Gastrocnemius medialis (tissue), 4 donors: ENCODE results near the gene ACSBG1.

Experiments used
- POLR2A ChIP-seq, 2 donors: fragments of 450-650 bp; IDR thresholded peaks; one replicate each; pipeline ENCODE4 v1.6.1; 2017; ENCODE audit warnings: antibody characterized with exemption in 2 of 2, mild to moderate bottlenecking in 2 of 2, moderate library complexity in 2 of 2
- TF ChIP-seq, protein P1 (sequence below), 5 experiments: fragments of 450-650 bp in 3 of 5; fragments of 200-600 bp in 2 of 5; sonication (generic) in 2 of 5; IDR thresholded peaks in 4 of 5; conservative IDR thresholded peaks in 1 of 5; 1 replicate in 4 of 5; 2 replicates in 1 of 5; pipeline ENCODE4 v1.5.1; 2016 to 2019; ENCODE audit warnings: antibody characterized with exemption in 5 of 5, mild to moderate bottlenecking in 3 of 5, moderate library complexity in 3 of 5

DNA sequence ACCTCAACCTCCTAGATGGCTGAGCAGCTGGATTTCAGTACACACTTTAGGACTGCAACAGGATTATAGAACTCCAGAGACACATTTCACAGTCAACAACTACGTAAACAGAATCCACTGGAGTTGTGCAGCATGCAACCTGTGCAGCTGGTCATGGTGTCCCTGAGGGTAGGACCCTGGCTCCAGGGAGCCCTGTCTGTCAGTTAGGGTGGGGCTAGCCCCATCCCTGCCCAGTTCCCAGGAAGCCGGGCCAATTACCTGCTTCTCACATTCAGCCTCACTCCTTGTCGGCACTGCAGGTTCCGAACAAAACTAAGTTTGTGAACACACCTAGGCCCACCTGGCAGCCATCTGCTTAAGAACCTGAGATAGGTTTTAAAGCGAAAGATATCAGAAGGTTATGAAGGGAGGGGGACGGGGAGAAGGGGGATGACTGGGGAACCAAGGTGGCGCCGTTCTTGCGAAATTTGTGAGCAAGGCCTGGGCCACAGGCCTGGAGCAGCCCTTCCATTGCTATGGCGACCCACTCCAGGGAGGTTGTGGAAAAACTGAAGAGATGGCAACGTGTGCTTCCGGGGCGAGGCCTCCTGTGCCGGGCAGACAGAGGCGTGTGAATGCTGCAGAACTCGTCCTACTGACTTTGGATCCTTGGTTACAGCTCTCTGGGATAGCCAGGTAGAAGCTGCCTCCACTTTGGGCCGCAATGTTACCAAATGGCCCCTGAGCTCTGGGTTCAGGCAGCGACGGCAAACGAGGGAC, 25.3 kb downstream of the ACSBG1 start:
- TF ChIP-seq, protein P1, sequence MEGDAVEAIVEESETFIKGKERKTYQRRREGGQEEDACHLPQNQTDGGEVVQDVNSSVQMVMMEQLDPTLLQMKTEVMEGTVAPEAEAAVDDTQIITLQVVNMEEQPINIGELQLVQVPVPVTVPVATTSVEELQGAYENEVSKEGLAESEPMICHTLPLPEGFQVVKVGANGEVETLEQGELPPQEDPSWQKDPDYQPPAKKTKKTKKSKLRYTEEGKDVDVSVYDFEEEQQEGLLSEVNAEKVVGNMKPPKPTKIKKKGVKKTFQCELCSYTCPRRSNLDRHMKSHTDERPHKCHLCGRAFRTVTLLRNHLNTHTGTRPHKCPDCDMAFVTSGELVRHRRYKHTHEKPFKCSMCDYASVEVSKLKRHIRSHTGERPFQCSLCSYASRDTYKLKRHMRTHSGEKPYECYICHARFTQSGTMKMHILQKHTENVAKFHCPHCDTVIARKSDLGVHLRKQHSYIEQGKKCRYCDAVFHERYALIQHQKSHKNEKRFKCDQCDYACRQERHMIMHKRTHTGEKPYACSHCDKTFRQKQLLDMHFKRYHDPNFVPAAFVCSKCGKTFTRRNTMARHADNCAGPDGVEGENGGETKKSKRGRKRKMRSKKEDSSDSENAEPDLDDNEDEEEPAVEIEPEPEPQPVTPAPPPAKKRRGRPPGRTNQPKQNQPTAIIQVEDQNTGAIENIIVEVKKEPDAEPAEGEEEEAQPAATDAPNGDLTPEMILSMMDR (IDR thresholded peaks at IDR 0.05 in 4 of 5, conservative IDR thresholded peaks at IDR 0.05 in 1 of 5) = no peak
- TF ChIP-seq POLR2A (IDR thresholded peaks at IDR 0.05) = no peak
